Glomerular visceral epithelial cell (primary cell): ENCODE results near the gene NEU2.
"Not testable (repeated sequence)": the region's sequence is repeated elsewhere in the genome, so short reads cannot be mapped to it uniquely, and the experiment has no call there.

Experiments
- DNase-seq: peaks from one replicate; pipeline ENCODE4 v3.0.0-alpha.2; 2016; ENCODE audit errors: extremely low spot score

Gene NEU2

GRCh38 chr2:233056961-233057605 lies 24.6 kb downstream of the NEU2 start:
- DNase-seq, result no peak

- no peak for DNase-seq
Measured at GRCh38 chr2:233058717-233059546, 26.5 kb downstream of the NEU2 start.

GRCh38 chr2:233059547-233059796 lies 27.0 kb downstream of the NEU2 start:
- no peak for DNase-seq

- no peak for DNase-seq
Measured at GRCh38 chr2:233059797-233060500, 27.5 kb downstream of the NEU2 start, which contains the start of gene INPP5D. TSS of gene INPP5D (plus strand) at chr2:233060342. CDS start at chr2:233060479, 137 bp downstream.

- no peak for DNase-seq
Measured at GRCh38 chr2:233060501-233060979, 28.1 kb downstream of the NEU2 start.

GRCh38 chr2:233060980-233061590 lies 28.6 kb downstream of the NEU2 start:
- no peak for DNase-seq

- no peak for DNase-seq
Measured at GRCh38 chr2:233061591-233062450, 29.3 kb downstream of the NEU2 start.

- no peak for DNase-seq
Measured at GRCh38 chr2:233062451-233062850, 30.0 kb downstream of the NEU2 start.

- no peak for DNase-seq
Measured at GRCh38 chr2:233062946-233063268, 30.4 kb downstream of the NEU2 start.

GRCh38 chr2:233063269-233063975 lies 30.9 kb downstream of the NEU2 start:
- no peak for DNase-seq

- no peak for DNase-seq
Measured at GRCh38 chr2:233063976-233064411, 31.5 kb downstream of the NEU2 start.

GRCh38 chr2:233064530-233065199 lies 32.2 kb downstream of the NEU2 start:
- DNase-seq, result no peak

- DNase-seq, result not testable (repeated sequence)
Measured at GRCh38 chr2:233065200-233065589, 32.7 kb downstream of the NEU2 start.

- DNase-seq, result no peak
Measured at GRCh38 chr2:233065954-233066470, 33.5 kb downstream of the NEU2 start.

- no peak for DNase-seq
Measured at GRCh38 chr2:233068762-233069418, 36.4 kb downstream of the NEU2 start.

GRCh38 chr2:233072838-233073237 lies 40.4 kb downstream of the NEU2 start:
- DNase-seq, result no peak

GRCh38 chr2:233074106-233074505 lies 41.6 kb downstream of the NEU2 start:
- no peak for DNase-seq

- DNase-seq, result no peak
Measured at GRCh38 chr2:233075141-233075965, 42.9 kb downstream of the NEU2 start.

GRCh38 chr2:233075966-233076339 lies 43.5 kb downstream of the NEU2 start:
- no peak for DNase-seq
